Measurements from ENCODE around the gene LSM12.

DNA sequence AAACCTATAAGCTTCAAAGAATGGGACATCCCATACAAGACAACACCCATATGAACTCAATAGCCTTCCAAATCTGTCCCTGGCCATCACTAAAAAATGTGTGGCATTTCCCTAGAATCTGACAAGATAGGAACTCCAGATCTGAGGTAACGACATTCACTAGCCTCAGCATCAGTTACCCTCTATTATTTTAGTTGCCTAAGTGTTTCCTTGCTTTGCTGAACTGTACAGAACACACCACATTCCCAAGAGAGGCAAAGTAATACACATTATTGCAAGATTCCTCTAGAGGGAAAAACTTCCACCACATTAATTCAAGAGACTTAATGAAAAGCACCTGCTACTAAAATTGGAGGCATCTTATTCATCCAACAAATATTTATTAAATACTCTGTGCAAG is 5.0 kb downstream of the LSM12 start:
- TF ChIP-seq, protein P1, sequence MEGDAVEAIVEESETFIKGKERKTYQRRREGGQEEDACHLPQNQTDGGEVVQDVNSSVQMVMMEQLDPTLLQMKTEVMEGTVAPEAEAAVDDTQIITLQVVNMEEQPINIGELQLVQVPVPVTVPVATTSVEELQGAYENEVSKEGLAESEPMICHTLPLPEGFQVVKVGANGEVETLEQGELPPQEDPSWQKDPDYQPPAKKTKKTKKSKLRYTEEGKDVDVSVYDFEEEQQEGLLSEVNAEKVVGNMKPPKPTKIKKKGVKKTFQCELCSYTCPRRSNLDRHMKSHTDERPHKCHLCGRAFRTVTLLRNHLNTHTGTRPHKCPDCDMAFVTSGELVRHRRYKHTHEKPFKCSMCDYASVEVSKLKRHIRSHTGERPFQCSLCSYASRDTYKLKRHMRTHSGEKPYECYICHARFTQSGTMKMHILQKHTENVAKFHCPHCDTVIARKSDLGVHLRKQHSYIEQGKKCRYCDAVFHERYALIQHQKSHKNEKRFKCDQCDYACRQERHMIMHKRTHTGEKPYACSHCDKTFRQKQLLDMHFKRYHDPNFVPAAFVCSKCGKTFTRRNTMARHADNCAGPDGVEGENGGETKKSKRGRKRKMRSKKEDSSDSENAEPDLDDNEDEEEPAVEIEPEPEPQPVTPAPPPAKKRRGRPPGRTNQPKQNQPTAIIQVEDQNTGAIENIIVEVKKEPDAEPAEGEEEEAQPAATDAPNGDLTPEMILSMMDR (IDR thresholded peaks at IDR 0.05; ENCODE audit: extremely low read depth in 1 of 2, insufficient read depth in 1 of 2, low read depth in 1 of 2, low read length in 2 of 2) = no peak
- no peak for TF ChIP-seq POLR2A (IDR thresholded peaks at IDR 0.05; ENCODE audit: low read depth, low read length)
- TF ChIP-seq MYC (IDR thresholded peaks at IDR 0.05; ENCODE audit: low read depth, low read length) = no peak
- no peak for TF ChIP-seq EZH2 (IDR thresholded peaks at IDR 0.05; ENCODE audit: borderline replicate concordance, low read depth, low read length, severe bottlenecking)
- no peak for TF ChIP-seq MAX (IDR thresholded peaks at IDR 0.05; ENCODE audit: insufficient read depth, insufficient read length)
- TF ChIP-seq POLR2AphosphoS5 (IDR thresholded peaks at IDR 0.05; ENCODE audit: insufficient read depth, low read depth, low read length) = no peak
- no peak for TF ChIP-seq GATA2 (IDR thresholded peaks at IDR 0.05; ENCODE audit: insufficient read depth, insufficient read length, low read depth, low read length)
- TF ChIP-seq FOS (IDR thresholded peaks at IDR 0.05; ENCODE audit: borderline replicate concordance, insufficient read depth, low read length) = no peak
- no peak for TF ChIP-seq JUN (IDR thresholded peaks at IDR 0.05; ENCODE audit: borderline replicate concordance, insufficient read depth, insufficient read length, low read depth)
